Osteocyte (in vitro differentiated cells): ENCODE data around the gene PLA2G4A. TPM values are rescaled to one million over a fixed set of nuclear protein-coding genes. Genes with fewer than 3 reads are reported as not detected.

ENCODE experiments used
- DNase-seq: peaks from one replicate; pipeline ENCODE4 v3.0.0; 2021; ENCODE audit warnings: mixed read lengths; ENCODE audit not compliant: unreplicated experiment; ENCODE audit errors: extremely low spot score
- H3K27ac Mint-ChIP-seq: one replicate; pipeline ENCODE4 v1.8.0; 2021; ENCODE audit warnings: mild to moderate bottlenecking, mixed read lengths; ENCODE audit not compliant: unreplicated experiment
- H3K27me3 Mint-ChIP-seq: one replicate; pipeline ENCODE4 v1.8.0; 2021; ENCODE audit warnings: mixed read lengths; ENCODE audit not compliant: unreplicated experiment
- H3K36me3 Mint-ChIP-seq: one replicate; pipeline ENCODE4 v1.8.0; 2021; ENCODE audit warnings: mixed read lengths; ENCODE audit not compliant: unreplicated experiment
- H3K4me1 Mint-ChIP-seq: one replicate; pipeline ENCODE4 v1.8.0; 2021; ENCODE audit warnings: mixed read lengths; ENCODE audit not compliant: unreplicated experiment
- H3K4me3 Mint-ChIP-seq: one replicate; pipeline ENCODE4 v1.8.0; 2021; ENCODE audit warnings: mild to moderate bottlenecking, moderate library complexity, mixed read lengths; ENCODE audit not compliant: unreplicated experiment
- H3K9me3 Mint-ChIP-seq: one replicate; pipeline ENCODE4 v1.8.0; 2021; ENCODE audit warnings: mixed read lengths; ENCODE audit not compliant: unreplicated experiment
- CTCF ChIP-seq: fragments of 200-600 bp; sonication (generic); IDR thresholded peaks from 2 replicates; pipeline ENCODE4 v1.5.0; 2021; ENCODE audit warnings: antibody characterized with exemption, mild to moderate bottlenecking, moderate library complexity
- long read RNA-seq: library from polyadenylated mRNA; unstranded; transcript quantifications from one replicate; pipeline ENCODE4 v2.0.0, GENCODE V29; 2021
- total RNA-seq: library from RNA; stranded (reverse); gene quantifications from 2 replicates; pipeline ENCODE4 v1.2.1, GENCODE V29; 2021

The PLA2G4A gene
- 1.5 and 2.4 TPM in 2 replicates for total RNA-seq
- long read RNA-seq, transcript PLA2G4A-201 (18 exons, 2,875 nt): major isoform, 13 of 19 reads
- long read RNA-seq, partial matches to known transcripts: 3 of 19 reads
- long read RNA-seq, other reads (novel, unspliced or antisense): 3 of 19 reads

- H3K4me3 Mint-ChIP-seq: peak within 1 kb of the TSS; percentile 76
- DNase-seq: no peak
- no peaks in the 10 kb centered on the region for H3K9me3 Mint-ChIP-seq
- peaks cover 13% of the 10 kb centered on the region for H3K4me1 Mint-ChIP-seq
- TF ChIP-seq CTCF: no peak
- H3K36me3 Mint-ChIP-seq: no peaks in the 10 kb centered on the region
- peaks cover 15% of the 10 kb centered on the region for H3K27me3 Mint-ChIP-seq
- peak within 1 kb of the TSS; percentile 19 for H3K27ac Mint-ChIP-seq
Measured at GRCh38 chr1:186828611-186829454, at the start of gene PLA2G4A. PLA2G4A (plus strand) TSS chr1:186828949; CDS start chr1:186854355, 25,406 bp downstream.

- TF ChIP-seq CTCF: no peak
- H3K4me1 Mint-ChIP-seq: peaks cover 8% of the 10 kb centered on the region
- peaks cover 6% of the 10 kb centered on the region for H3K27me3 Mint-ChIP-seq
Measured at GRCh38 chr1:186780076-186780475, 48.7 kb upstream of the PLA2G4A start.

GRCh38 chr1:186781730-186782129, 47.0 kb upstream of the PLA2G4A start:
- H3K9me3 Mint-ChIP-seq: peaks cover 4% of the 10 kb centered on the region
- no peaks in the 10 kb centered on the region for H3K36me3 Mint-ChIP-seq
- peaks cover 8% of the 10 kb centered on the region for H3K4me1 Mint-ChIP-seq
- H3K4me3 Mint-ChIP-seq: no peak overlapping the region
- DNase-seq: no peak
- peaks cover 6% of the 10 kb centered on the region for H3K27me3 Mint-ChIP-seq
- TF ChIP-seq CTCF: no peak
- H3K27ac Mint-ChIP-seq: no peak overlapping the region

More at GRCh38 chr1:186780076-186780475, 48.7 kb upstream of the PLA2G4A start:
- H3K36me3 Mint-ChIP-seq: no peaks in the 10 kb centered on the region
- no peak for DNase-seq
- peaks cover 5% of the 10 kb centered on the region for H3K9me3 Mint-ChIP-seq
- H3K27ac Mint-ChIP-seq: no peak overlapping the region
- no peak overlapping the region for H3K4me3 Mint-ChIP-seq

- H3K36me3 Mint-ChIP-seq: no peaks in the 10 kb centered on the region
- no peak overlapping the region for H3K4me3 Mint-ChIP-seq
- peaks cover 6% of the 10 kb centered on the region for H3K27me3 Mint-ChIP-seq
- DNase-seq: no peak
- no peak for TF ChIP-seq CTCF
- H3K27ac Mint-ChIP-seq: no peak overlapping the region
- H3K9me3 Mint-ChIP-seq: no peaks in the 10 kb centered on the region
- H3K4me1 Mint-ChIP-seq: peaks cover 8% of the 10 kb centered on the region
Measured at GRCh38 chr1:186782791-186783190, 46.0 kb upstream of the PLA2G4A start.

GRCh38 chr1:186783193-186783592, 45.6 kb upstream of the PLA2G4A start:
- Mint-ChIP-seq H3K27me3 (peaks cover 6% of the 10 kb centered on the region), H3K36me3 (no peaks in the 10 kb centered on the region), H3K4me1 (peaks cover 8% of the 10 kb centered on the region), H3K4me3 (no peak overlapping the region), H3K27ac (no peak overlapping the region), H3K9me3 (no peaks in the 10 kb centered on the region)
- DNase-seq: no peak
- no peak for TF ChIP-seq CTCF
